Measurements from ENCODE around the gene PTPRE.

PTPRE gene

GRCh38 chr10:127906548-127907377 is at the start of gene PTPRE:
Gene PTPRE, plus strand, starts transcription at chr10:127907103. Its CDS starts 133,779 bp downstream, at chr10:128040882.
- peak; percentile 66 for DNase-seq (ENCODE audit: low spot score)

GRCh38 chr10:127860592-127860991 is 46.3 kb upstream of the PTPRE start:
- DNase-seq (ENCODE audit: low spot score): no peak

- DNase-seq (ENCODE audit: low spot score): no peak
Observed at GRCh38 chr10:127863231-127863825, 43.6 kb upstream of the PTPRE start.

GRCh38 chr10:127866276-127867013 is 40.5 kb upstream of the PTPRE start:
- DNase-seq (ENCODE audit: low spot score): no peak

- no peak for DNase-seq (ENCODE audit: low spot score)
Observed at GRCh38 chr10:127867805-127868204, 39.1 kb upstream of the PTPRE start.

GRCh38 chr10:127869329-127869728 is 37.6 kb upstream of the PTPRE start:
- no peak for DNase-seq (ENCODE audit: low spot score)

GRCh38 chr10:127871631-127872010 is 35.3 kb upstream of the PTPRE start:
- DNase-seq (ENCODE audit: low spot score): no peak

- DNase-seq (ENCODE audit: low spot score): no peak
Observed at GRCh38 chr10:127872011-127872761, 34.7 kb upstream of the PTPRE start.

GRCh38 chr10:127872871-127873600 is 33.9 kb upstream of the PTPRE start:
- no peak for DNase-seq (ENCODE audit: low spot score)

- no peak for DNase-seq (ENCODE audit: low spot score)
Observed at GRCh38 chr10:127873901-127874470, 32.9 kb upstream of the PTPRE start.

GRCh38 chr10:127874671-127875448 is 32.0 kb upstream of the PTPRE start:
- DNase-seq (ENCODE audit: low spot score): no peak

- DNase-seq (ENCODE audit: low spot score): no peak
Observed at GRCh38 chr10:127875449-127875765, 31.5 kb upstream of the PTPRE start.

- DNase-seq (ENCODE audit: low spot score): no peak
Observed at GRCh38 chr10:127875916-127876315, 31.0 kb upstream of the PTPRE start.

GRCh38 chr10:127877116-127877515 is 29.8 kb upstream of the PTPRE start:
- no peak for DNase-seq (ENCODE audit: low spot score)

- DNase-seq (ENCODE audit: low spot score): no peak
Observed at GRCh38 chr10:127877699-127878098, 29.2 kb upstream of the PTPRE start.

- DNase-seq (ENCODE audit: low spot score): peak; percentile 45
Observed at GRCh38 chr10:127878475-127879055, 28.3 kb upstream of the PTPRE start.

- DNase-seq (ENCODE audit: low spot score): peak; percentile 66
Observed at GRCh38 chr10:127880557-127880956, 26.3 kb upstream of the PTPRE start.

GRCh38 chr10:127881262-127881661 is 25.6 kb upstream of the PTPRE start:
- DNase-seq (ENCODE audit: low spot score): no peak

GRCh38 chr10:127882391-127882790 is 24.5 kb upstream of the PTPRE start:
- no peak for DNase-seq (ENCODE audit: low spot score)
